HEK293T (cell line): ENCODE data around the gene KRTAP10-11.

Experiments
- CTCF ChIA-PET: fragments of 350-600 bp; formaldehyde crosslinking; extraction: SDS; loops from one replicate; lab custom pipeline; 2021; ENCODE audit warnings: antibody characterized with exemption, inconsistent platforms; lab: Yijun Ruan, JAX
- POLR2A ChIA-PET: fragments of 350-600 bp; formaldehyde crosslinking; extraction: SDS; loops from one replicate; lab custom pipeline; 2020; ENCODE audit warnings: antibody characterized with exemption, inconsistent platforms; lab: Yijun Ruan, JAX
- DNase-seq: peaks from one replicate; pipeline ENCODE4 v3.0.0; 2012; ENCODE audit warnings: mixed read lengths; ENCODE audit errors: extremely low spot score
- ARNT ChIP-seq: fragments of 450-650 bp; IDR thresholded peaks from 2 replicates; pipeline ENCODE4 v1.6.1; 2017; ENCODE audit warnings: mild to moderate bottlenecking
- BHLHE40 ChIP-seq: fragments of 450-650 bp; IDR thresholded peaks from 2 replicates; pipeline ENCODE4 v1.6.1; 2016; ENCODE audit warnings: mild to moderate bottlenecking, moderate library complexity, borderline replicate concordance
- CTBP1 ChIP-seq: fragments of 450-650 bp; IDR thresholded peaks from 2 replicates; pipeline ENCODE4 v1.6.1; 2016; ENCODE audit warnings: borderline replicate concordance
- ELF4 ChIP-seq: fragments of 450-650 bp; IDR thresholded peaks from 2 replicates; pipeline ENCODE4 v1.6.1; 2017; ENCODE audit warnings: antibody characterized with exemption
- FOXA1 ChIP-seq: fragments of 450-650 bp; IDR thresholded peaks from 2 replicates; pipeline ENCODE4 v1.6.1; 2016; ENCODE audit warnings: mild to moderate bottlenecking
- FOXK2 ChIP-seq: fragments of 450-650 bp; IDR thresholded peaks from 2 replicates; pipeline ENCODE4 v1.6.1; 2016; ENCODE audit warnings: mild to moderate bottlenecking
- FOXM1 ChIP-seq: fragments of 450-650 bp; IDR thresholded peaks from 2 replicates; pipeline ENCODE4 v1.6.1; 2017; ENCODE audit warnings: mild to moderate bottlenecking, borderline replicate concordance
- HDGF ChIP-seq: fragments of 450-650 bp; IDR thresholded peaks from 2 replicates; pipeline ENCODE4 v1.6.1; 2017; ENCODE audit warnings: antibody characterized with exemption, borderline replicate concordance
- L3MBTL2 ChIP-seq: fragments of 450-650 bp; conservative IDR thresholded peaks from 2 replicates; pipeline ENCODE4 v1.6.1; 2016; ENCODE audit warnings: mild to moderate bottlenecking
- LEF1 ChIP-seq: fragments of 450-650 bp; IDR thresholded peaks from 2 replicates; pipeline ENCODE4 v1.6.1; 2017; ENCODE audit warnings: mild to moderate bottlenecking, borderline replicate concordance
- NFRKB ChIP-seq: fragments of 450-650 bp; IDR thresholded peaks from 2 replicates; pipeline ENCODE4 v1.6.1; 2016; ENCODE audit warnings: mild to moderate bottlenecking, moderate library complexity
- PKNOX1 ChIP-seq: fragments of 450-650 bp; IDR thresholded peaks from 2 replicates; pipeline ENCODE4 v1.6.1; 2016
- SP1 ChIP-seq: fragments of 450-650 bp; IDR thresholded peaks from 2 replicates; pipeline ENCODE4 v1.6.1; 2017
- SUZ12 ChIP-seq: fragments of 450-650 bp; IDR thresholded peaks from 2 replicates; pipeline ENCODE4 v1.6.1; 2016; ENCODE audit warnings: mild to moderate bottlenecking
- TARDBP ChIP-seq: fragments of 450-650 bp; IDR thresholded peaks from 2 replicates; pipeline ENCODE4 v1.6.1; 2016
- ZNF384 ChIP-seq: fragments of 450-650 bp; IDR thresholded peaks from 2 replicates; pipeline ENCODE4 v1.6.1; 2016

The KRTAP10-11 gene

GRCh38 chr21:44666401-44667320 lies 20.4 kb downstream of the KRTAP10-11 start, which contains the start of gene KRTAP12-2:
Gene KRTAP12-2, minus strand, starts transcription at chr21:44666927. Its CDS starts 41 bp downstream, at chr21:44666886.
- ChIA-PET CTCF (no interaction called here), POLR2A (no interaction called here)
- no peak for DNase-seq
- TF ChIP-seq PKNOX1 = no peak
- no peak for TF ChIP-seq CTBP1
- TF ChIP-seq SP1 = no peak
- TF ChIP-seq HDGF = no peak
- TF ChIP-seq NFRKB = no peak
- no peak for TF ChIP-seq LEF1
- no peak for TF ChIP-seq ELF4
- no peak for TF ChIP-seq ZNF384
- TF ChIP-seq FOXM1 = no peak
- no peak for TF ChIP-seq ARNT
- TF ChIP-seq SUZ12 = no peak
- TF ChIP-seq BHLHE40 = no peak
- TF ChIP-seq L3MBTL2 = no peak
- TF ChIP-seq FOXA1 = no peak
- TF ChIP-seq TARDBP = no peak
- TF ChIP-seq FOXK2 = no peak

- POLR2A ChIA-PET = no interaction called here
- DNase-seq = no peak
- CTCF ChIA-PET = no interaction called here
- TF ChIP-seq ARNT = no peak
- no peak for TF ChIP-seq ELF4
- no peak for TF ChIP-seq L3MBTL2
- TF ChIP-seq PKNOX1 = no peak
- no peak for TF ChIP-seq NFRKB
- no peak for TF ChIP-seq FOXM1
- TF ChIP-seq SUZ12 = no peak
- no peak for TF ChIP-seq BHLHE40
- no peak for TF ChIP-seq ZNF384
- no peak for TF ChIP-seq HDGF
- TF ChIP-seq SP1 = no peak
- no peak for TF ChIP-seq TARDBP
- no peak for TF ChIP-seq LEF1
- TF ChIP-seq FOXA1 = no peak
- TF ChIP-seq CTBP1 = no peak
- TF ChIP-seq FOXK2 = no peak
Measured at GRCh38 chr21:44667612-44668011, 21.4 kb downstream of the KRTAP10-11 start.

- POLR2A ChIA-PET = no interaction called here
- no peak for TF ChIP-seq SUZ12
- TF ChIP-seq ELF4 = no peak
- no peak for TF ChIP-seq FOXM1
- TF ChIP-seq LEF1 = no peak
- no peak for TF ChIP-seq FOXK2
- TF ChIP-seq TARDBP = no peak
- no peak for TF ChIP-seq ZNF384
- no peak for TF ChIP-seq CTBP1
- no peak for TF ChIP-seq BHLHE40
- no peak for DNase-seq
- CTCF ChIA-PET = no interaction called here
Measured at GRCh38 chr21:44670642-44671432, 24.6 kb downstream of the KRTAP10-11 start.

GRCh38 chr21:44671911-44672310 lies 25.7 kb downstream of the KRTAP10-11 start:
- CTCF ChIA-PET = no interaction called here
- POLR2A ChIA-PET = no interaction called here
- TF ChIP-seq ARNT (no peak), LEF1 (no peak), ZNF384 (no peak), FOXA1 (no peak), PKNOX1 (no peak)
- no peak for DNase-seq

- CTCF ChIA-PET = no interaction called here
- no peak for TF ChIP-seq FOXA1
- TF ChIP-seq L3MBTL2 = no peak
- no peak for TF ChIP-seq LEF1
- no peak for TF ChIP-seq HDGF
- TF ChIP-seq ELF4 = no peak
- TF ChIP-seq ZNF384 = no peak
- no peak for TF ChIP-seq FOXM1
- no peak for TF ChIP-seq CTBP1
- no peak for TF ChIP-seq SP1
- no peak for TF ChIP-seq TARDBP
- TF ChIP-seq ARNT = no peak
- TF ChIP-seq NFRKB = no peak
- TF ChIP-seq PKNOX1 = no peak
- no peak for TF ChIP-seq SUZ12
- TF ChIP-seq BHLHE40 = no peak
- TF ChIP-seq FOXK2 = no peak
- POLR2A ChIA-PET = no interaction called here
- DNase-seq = no peak
Measured at GRCh38 chr21:44677881-44678280, 31.7 kb downstream of the KRTAP10-11 start.
